Effector memory CD4-positive, alpha-beta T cell (primary cell): Measurements from ENCODE around the gene CXCR4.

Experiments
- DNase-seq, 3 donors: peaks; one replicate each; pipeline ENCODE4 v3.0.0-alpha.2; 2020
- H3K27ac ChIP-seq: 2 replicates; pipeline ENCODE4 v1.7.0; 2013; ENCODE audit warnings: mild to moderate bottlenecking, low read length, moderate library complexity; ENCODE audit not compliant: insufficient read depth, poor library complexity, severe bottlenecking
- H3K27me3 ChIP-seq: replicated peaks from 2 replicates; pipeline ENCODE4 v1.7.0; 2013; ENCODE audit warnings: mild to moderate bottlenecking, low read length; ENCODE audit not compliant: insufficient read depth, control insufficient read depth, poor library complexity, severe bottlenecking
- H3K36me3 ChIP-seq: 2 replicates; pipeline ENCODE4 v1.7.0; 2013; ENCODE audit warnings: mild to moderate bottlenecking, low read length, moderate library complexity; ENCODE audit not compliant: control insufficient read depth, insufficient read depth
- H3K4me1 ChIP-seq: 2 replicates; pipeline ENCODE4 v1.7.0; 2013; ENCODE audit warnings: low read length, mild to moderate bottlenecking; ENCODE audit not compliant: control insufficient read depth, insufficient read depth, poor library complexity, severe bottlenecking
- H3K4me3 ChIP-seq: 2 replicates; pipeline ENCODE4 v1.7.0; 2013; ENCODE audit warnings: low read length, low read depth, mild to moderate bottlenecking; ENCODE audit not compliant: insufficient read depth, poor library complexity, severe bottlenecking
- H3K9me3 ChIP-seq: 2 replicates; pipeline ENCODE4 v1.7.0; 2013; ENCODE audit warnings: mild to moderate bottlenecking, low read length, moderate library complexity; ENCODE audit not compliant: control insufficient read depth

CXCR4 gene

GRCh38 chr2:136125236-136125635 lies 7.3 kb upstream of the CXCR4 start:
- Histone ChIP-seq H3K27ac (peak overlapping the region; percentile 30), H3K36me3 (no peaks in the 10 kb centered on the region), H3K27me3 (no peaks in the 10 kb centered on the region), H3K4me1 (peaks cover 44% of the 10 kb centered on the region), H3K9me3 (no peaks in the 10 kb centered on the region), H3K4me3 (no peak overlapping the region)
- no peak for DNase-seq

DNA sequence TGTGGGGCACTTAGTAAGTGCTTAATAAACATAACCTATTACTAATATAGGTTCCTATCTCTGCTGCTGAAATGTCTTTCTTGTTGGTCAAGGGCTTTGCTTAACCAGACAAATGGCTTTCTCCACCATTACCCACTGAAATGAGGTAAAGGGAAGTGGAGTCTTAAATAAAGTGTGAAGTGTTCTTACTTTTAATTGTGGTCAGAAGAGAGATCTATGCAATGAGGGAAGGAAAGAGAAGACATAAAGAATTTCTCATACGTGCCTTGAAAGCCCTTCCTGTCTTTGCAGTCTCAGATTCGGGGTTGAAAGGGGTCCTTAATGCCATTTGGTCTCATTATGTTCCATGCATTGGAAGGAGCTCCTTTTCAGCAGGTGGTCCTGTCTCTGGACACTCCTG lies 6.9 kb upstream of the CXCR4 start:
- DNase-seq, result no peak
- peaks cover 40% of the 10 kb centered on the region for H3K4me1 ChIP-seq

DNA sequence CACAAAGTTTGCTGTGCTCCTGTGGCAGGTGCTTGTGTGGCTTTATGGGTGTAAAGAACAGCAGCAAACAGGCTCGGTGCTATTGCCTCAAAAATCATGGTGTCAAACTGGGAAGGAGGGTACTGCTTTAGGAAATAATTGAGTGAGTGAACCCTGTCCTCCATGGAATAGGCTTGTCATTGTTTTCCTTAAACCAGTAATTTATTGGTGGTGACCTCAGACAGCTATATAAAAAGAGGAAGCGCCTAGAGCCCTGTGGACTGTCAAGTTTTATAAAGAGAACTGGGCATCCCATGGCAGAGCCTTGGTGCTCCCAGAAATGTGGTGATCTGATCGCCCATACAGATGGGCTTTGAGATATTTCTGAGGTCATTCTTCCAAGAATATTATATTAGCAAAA lies 4.7 kb upstream of the CXCR4 start:
- Histone ChIP-seq H3K4me3 (no peak overlapping the region), H3K9me3 (no peaks in the 10 kb centered on the region), H3K36me3 (no peaks in the 10 kb centered on the region), H3K27me3 (no peaks in the 10 kb centered on the region), H3K4me1 (peaks cover 34% of the 10 kb centered on the region), H3K27ac (no peak overlapping the region)
- no peak for DNase-seq

More for the DNA sequence above, 6.9 kb upstream of the CXCR4 start:
- Histone ChIP-seq H3K27ac (peak overlapping the region; percentile 30), H3K9me3 (no peaks in the 10 kb centered on the region), H3K27me3 (no peaks in the 10 kb centered on the region), H3K4me3 (no peak overlapping the region), H3K36me3 (no peaks in the 10 kb centered on the region)

- H3K4me3 ChIP-seq, result no peak overlapping the region
- peaks cover 28% of the 10 kb centered on the region for H3K4me1 ChIP-seq
- H3K27me3 ChIP-seq, result no peaks in the 10 kb centered on the region
- H3K36me3 ChIP-seq, result peaks cover 5% of the 10 kb centered on the region
- no peaks in the 10 kb centered on the region for H3K9me3 ChIP-seq
- no peak for DNase-seq
- H3K27ac ChIP-seq, result no peak overlapping the region
These were observed 3.4 kb upstream of the CXCR4 start for GRCh38 chr2:136121204-136121910.

DNA sequence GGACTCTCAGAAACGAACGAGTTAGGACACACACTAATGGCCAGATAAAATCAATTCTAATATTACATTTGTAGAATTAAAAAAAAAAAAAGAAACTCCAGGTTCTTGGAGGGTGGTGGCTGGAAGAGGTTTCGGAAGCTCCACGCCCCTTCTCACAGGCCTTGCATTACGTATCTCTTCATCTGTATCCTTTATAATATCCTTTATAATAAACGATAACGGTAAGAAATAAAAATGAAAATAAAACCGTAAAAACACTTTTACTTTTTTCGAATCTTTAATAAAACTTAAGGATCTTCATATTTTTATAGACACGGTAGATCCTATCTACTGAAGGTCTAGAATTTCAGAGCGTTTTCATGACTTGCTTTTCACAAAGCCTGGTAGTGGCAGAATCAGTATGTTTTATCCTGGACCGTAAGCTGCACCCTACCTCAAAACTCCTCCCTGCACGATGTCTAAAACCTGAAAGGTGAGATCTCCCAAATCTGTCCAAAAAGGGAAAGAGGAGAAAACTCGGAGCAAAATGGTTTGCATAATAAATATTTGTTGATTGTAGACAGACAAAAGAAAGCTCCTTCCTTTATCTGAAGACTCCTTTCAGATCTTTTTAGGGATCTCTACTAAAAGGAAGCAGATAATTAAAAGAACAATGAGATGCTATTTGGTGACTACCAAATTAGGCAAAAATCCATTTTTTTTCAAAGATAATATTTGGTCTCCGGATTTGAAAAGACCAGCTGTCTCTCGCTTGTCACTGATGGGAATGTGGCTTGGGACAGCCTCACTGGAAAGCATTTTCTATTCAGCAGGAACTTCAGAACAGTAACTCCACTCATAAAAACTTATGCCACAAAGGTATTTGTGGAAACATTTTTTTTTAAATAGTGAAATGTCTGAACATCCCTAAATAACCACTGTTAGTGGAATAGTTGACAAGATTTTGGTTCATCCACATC lies 2.0 kb upstream of the CXCR4 start:
- Histone ChIP-seq H3K27ac (peak overlapping the region; percentile 95), H3K9me3 (no peaks in the 10 kb centered on the region), H3K4me1 (peaks cover 24% of the 10 kb centered on the region), H3K4me3 (peak overlapping the region; percentile 83), H3K36me3 (peaks cover 18% of the 10 kb centered on the region), H3K27me3 (no peaks in the 10 kb centered on the region)
- DNase-seq, result no peak

DNA sequence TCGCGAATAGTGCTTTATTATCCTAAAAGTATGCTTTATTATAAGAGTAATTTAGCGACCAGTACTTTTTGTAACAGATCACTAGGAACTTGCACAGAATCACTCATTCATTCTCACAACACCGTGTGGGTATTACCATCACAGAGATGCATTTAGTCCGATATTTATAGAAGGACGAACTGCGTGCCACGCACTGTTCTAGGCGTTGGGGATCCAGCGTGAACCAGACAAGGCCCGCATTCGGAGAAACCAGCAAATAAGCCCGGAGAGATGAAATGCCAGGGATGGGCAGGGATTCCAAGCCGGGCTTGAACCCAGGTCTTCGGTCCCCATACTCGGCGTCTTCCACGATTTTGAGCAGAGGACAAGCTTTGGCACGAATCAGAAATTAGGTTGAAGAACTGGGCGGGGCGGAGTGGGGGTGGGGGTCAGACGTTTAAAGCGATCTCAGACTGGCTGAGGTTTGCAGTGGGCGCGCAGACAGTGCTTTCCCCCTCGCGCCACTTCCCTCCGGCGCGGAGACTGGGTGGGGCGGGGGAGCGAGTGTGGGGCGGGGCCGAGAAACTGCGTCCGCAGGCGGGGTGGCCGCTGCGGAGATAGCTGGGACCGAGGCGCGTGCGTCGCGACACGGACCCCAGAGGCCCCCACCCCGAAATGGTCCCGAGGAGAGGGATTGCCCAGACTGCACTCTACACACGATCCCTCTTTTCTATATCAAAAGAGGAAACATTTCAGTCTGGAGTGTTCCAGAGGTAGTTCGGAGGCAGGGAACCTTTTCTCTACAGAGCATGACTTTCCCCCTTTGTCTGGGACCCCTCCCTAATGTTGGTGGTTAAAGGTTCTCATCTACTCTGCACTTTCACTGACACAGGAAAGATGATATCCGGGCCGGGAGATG lies 1.1 kb upstream of the CXCR4 start:
- Histone ChIP-seq H3K36me3 (peaks cover 28% of the 10 kb centered on the region), H3K27me3 (no peaks in the 10 kb centered on the region), H3K4me3 (peak overlapping the region; percentile 83), H3K9me3 (no peaks in the 10 kb centered on the region), H3K4me1 (peaks cover 20% of the 10 kb centered on the region), H3K27ac (peak overlapping the region; percentile 95)
- peak; percentile 81 to 87 (median 84) for DNase-seq

DNA sequence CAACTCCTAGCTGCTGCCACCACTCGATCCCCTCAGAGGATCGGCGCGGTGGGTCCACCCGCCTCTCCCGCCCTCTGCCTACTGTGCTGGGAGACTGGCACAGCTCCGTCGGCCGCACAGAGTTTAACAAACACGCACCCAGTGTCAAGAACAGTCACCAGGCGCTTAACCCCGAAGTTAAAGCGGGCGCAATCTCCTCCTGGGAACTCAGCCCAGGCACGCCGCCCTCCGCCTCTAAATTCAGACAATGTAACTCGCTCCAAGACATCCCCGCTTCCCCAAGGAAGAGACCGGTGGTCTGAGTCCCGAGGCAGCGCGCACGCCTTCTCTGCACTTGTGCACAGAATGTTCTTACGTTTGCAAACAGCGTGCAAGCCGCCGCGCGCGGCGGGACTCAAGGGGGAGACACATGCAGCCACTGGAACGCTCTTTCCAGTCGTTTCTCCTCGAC lies 533 bp downstream of the CXCR4 start:
- DNase-seq, result peak in 1 of 3 donors; percentile 32
- H3K27me3 ChIP-seq, result no peaks in the 10 kb centered on the region

DNA sequence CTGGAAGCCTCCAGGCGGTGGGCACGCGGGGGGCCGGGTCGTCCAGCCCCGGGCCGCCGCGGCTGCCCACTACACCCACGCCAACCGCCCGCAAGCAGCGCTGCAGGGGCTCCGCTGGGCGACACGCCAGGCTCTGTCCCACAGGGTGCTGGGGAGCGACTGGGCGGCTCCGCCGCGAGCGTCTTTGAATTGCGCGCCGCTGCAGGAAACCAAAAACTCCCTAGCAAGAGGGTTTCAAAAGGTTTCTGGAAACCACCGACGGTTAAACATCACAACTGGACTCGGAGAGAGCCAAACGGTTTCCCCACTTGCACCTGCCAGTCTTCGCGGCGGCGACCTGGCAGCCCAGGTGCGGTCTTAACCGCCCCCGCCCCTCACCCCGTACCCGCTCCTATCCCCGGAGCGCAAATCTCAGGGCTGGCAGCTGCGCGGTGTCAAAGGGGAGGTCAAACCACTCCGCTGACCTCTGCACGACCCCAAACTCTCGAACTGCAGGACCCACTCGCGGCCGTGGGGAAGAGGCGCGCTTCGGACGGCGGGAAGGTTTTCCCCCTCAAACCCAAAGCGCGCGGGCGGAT lies 1.0 kb downstream of the CXCR4 start:
- peaks cover 33% of the 10 kb centered on the region for H3K36me3 ChIP-seq
- no peaks in the 10 kb centered on the region for H3K27me3 ChIP-seq
- H3K4me3 ChIP-seq, result peak overlapping the region; percentile 83
- DNase-seq, result peak; percentile 64 to 66 (median 65)
- H3K27ac ChIP-seq, result peak overlapping the region; percentile 95
- H3K9me3 ChIP-seq, result no peaks in the 10 kb centered on the region
- H3K4me1 ChIP-seq, result peaks cover 20% of the 10 kb centered on the region

More for the DNA sequence above, 533 bp downstream of the CXCR4 start:
- Histone ChIP-seq H3K4me3 (peak overlapping the region; percentile 83), H3K9me3 (no peaks in the 10 kb centered on the region), H3K36me3 (peaks cover 33% of the 10 kb centered on the region), H3K4me1 (peaks cover 20% of the 10 kb centered on the region), H3K27ac (peak overlapping the region; percentile 95)

DNA sequence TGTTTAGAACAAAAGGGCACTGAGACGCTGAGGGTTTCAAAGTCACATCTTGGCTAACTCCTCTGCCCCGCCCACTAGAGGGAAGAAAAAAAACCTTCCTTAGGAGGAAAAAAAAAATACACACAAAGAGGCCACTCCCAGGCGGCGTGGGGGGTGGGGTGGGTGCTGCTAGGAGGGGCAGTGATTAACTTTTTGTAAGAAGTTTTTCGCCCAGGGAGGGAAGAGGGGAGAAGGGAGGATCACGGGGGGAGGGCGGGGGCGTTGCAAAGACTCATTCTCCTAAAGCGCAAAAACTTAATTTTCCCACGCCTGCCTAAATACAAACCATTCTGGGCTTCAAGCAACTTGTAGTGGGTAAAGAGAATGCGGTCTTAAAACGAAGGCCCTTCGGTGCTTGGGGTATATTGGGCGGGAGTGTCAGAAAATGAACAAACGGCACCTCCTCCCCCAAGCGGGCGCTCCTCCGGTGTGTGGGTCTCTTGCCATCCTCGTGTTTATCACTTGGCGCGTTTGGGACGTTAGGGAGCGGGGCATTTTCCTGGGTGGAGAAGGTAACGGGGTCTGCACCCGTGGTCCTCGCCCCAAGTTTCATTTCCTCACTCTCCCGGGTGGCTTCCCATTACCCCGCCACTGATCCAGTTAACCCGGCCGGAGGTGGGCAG lies 1.7 kb downstream of the CXCR4 start:
- peaks cover 33% of the 10 kb centered on the region for H3K36me3 ChIP-seq
- DNase-seq, result peak; percentile 63 to 75 (median 72)
- no peaks in the 10 kb centered on the region for H3K27me3 ChIP-seq
- no peaks in the 10 kb centered on the region for H3K9me3 ChIP-seq
- H3K4me3 ChIP-seq, result peak overlapping the region; percentile 83
- peaks cover 20% of the 10 kb centered on the region for H3K4me1 ChIP-seq
- H3K27ac ChIP-seq, result peak overlapping the region; percentile 95
